ENCODE data around the gene PFKP. TPM values are rescaled to one million over a fixed set of nuclear protein-coding genes. Genes with fewer than 3 reads are reported as not detected.
A peak's percentile ranks its signal among the peaks of the same experiment; 100 is the strongest.

The PFKP gene
- 100 to 1,000 TPM; 104 to 116 TPM for total RNA-seq
- long read RNA-seq, transcript PFKP-203 (22 exons, 2,654 nt), result major isoform, 199 of 286 reads
- long read RNA-seq, partial matches to known transcripts, result 62 of 286 reads
- long read RNA-seq, other reads (novel, unspliced or antisense), result 23 of 286 reads

GRCh38 chr10:3067118-3067858 lies at the start of gene PFKP:
TSS of gene PFKP (plus strand) at chr10:3067548. CDS start at chr10:3067596, 48 bp downstream.
- intact Hi-C loops (cut with DNase I, micrococcal nuclease), result no loop called here
- DNase-seq, result peak; percentile 53 to 75
- peak; percentile 59 for ATAC-seq

DNA sequence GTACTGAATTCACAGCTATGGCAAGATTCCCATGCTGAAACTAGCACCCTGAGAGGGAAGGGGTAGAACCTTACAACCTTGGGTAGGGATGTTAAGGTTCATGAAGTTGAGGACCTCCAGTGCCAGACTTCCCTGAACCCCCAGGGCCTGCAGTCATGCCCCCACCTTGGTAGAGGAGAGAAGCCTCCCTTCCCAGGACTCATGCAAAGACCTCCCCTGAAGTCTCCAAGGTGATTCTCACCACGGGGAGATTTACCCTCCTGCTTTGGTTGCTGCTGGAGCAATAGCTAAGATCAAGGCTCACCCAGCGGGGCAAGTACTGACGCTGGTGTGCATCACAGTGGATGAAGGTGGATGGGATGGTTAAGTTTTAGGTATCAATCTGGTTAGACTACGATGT lies 49.1 kb upstream of the PFKP start:
- no peak for ATAC-seq
- intact Hi-C loops (cut with DNase I, micrococcal nuclease), result no loop called here

DNA sequence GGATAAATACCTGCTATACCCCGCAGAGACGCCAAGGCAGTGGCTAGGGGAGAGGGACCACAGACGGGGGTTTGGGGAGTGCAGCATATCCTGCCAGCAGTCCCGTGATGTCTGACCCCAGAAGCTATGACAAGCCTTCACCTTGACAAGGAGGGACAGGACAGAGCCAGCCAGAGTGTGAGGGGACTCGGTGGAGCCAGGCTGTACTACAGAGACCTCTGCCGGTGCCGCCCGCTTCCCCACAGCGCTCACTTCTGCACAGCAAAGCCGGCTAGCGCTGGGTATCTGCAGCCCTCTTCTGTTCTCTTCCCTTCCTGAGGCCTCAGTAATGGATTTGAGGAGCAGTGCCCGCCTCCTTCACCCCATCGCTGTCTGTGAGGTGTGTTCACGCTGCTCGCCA lies 47.0 kb upstream of the PFKP start:
- DNase-seq (no peak), ATAC-seq (no peak)
- intact Hi-C loops (cut with DNase I, micrococcal nuclease), result no loop called here

More for the DNA sequence above, 49.1 kb upstream of the PFKP start:
- no peak for DNase-seq

- ATAC-seq (no peak), DNase-seq (no peak)
- intact Hi-C loops (cut with DNase I, micrococcal nuclease), result no loop called here
These were observed 46.5 kb upstream of the PFKP start for GRCh38 chr10:3020881-3021280.

- DNase-seq, result no peak
- no peak for ATAC-seq
- intact Hi-C loops (cut with DNase I, micrococcal nuclease), result no loop called here
These were observed 45.3 kb upstream of the PFKP start for GRCh38 chr10:3022027-3022426.

- ATAC-seq (no peak), DNase-seq (no peak)
- intact Hi-C loops (cut with DNase I, micrococcal nuclease), result no loop called here
These were observed 43.5 kb upstream of the PFKP start for GRCh38 chr10:3023892-3024291.

DNA sequence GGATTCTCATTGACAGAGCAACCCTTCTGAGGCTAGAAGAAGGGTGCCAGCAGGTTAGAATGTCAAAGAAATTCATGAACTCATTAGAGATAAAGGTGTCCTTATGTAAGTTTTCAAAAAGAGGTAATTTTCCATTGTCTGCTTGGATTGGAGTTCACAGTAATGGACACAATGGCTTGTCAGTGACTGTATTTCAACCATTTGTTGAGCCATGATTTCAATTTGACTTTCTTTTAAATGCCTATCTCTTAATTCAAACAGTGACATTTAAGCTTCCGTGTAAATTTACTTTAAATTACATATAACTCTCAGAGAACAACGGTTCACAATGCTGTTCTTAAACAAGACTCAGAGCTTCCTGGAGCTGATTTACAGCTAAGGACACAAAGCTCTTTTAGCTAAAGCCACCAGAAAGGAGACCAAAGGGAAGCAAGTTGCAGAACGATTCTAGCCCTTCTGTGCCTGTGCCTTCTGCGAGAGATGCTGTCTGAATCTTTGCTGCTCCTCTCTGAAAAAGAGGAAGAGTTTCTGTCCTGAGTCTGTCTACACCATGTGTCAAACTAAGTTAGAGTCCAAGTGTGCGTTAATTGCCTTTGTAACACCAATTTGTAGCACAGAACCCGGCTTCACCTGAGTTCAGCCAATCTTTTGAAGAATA lies 42.2 kb upstream of the PFKP start:
- ATAC-seq (no peak), DNase-seq (no peak)
- intact Hi-C loops (cut with DNase I, micrococcal nuclease), result no loop called here

GRCh38 chr10:3027866-3028265 lies 39.5 kb upstream of the PFKP start:
- intact Hi-C loops (cut with DNase I, micrococcal nuclease), result no loop called here
- ATAC-seq (no peak), DNase-seq (no peak)

- DNase-seq (no peak), ATAC-seq (no peak)
- intact Hi-C loops (cut with DNase I, micrococcal nuclease), result no loop called here
These were observed 38.9 kb upstream of the PFKP start for GRCh38 chr10:3028441-3028840.

DNA sequence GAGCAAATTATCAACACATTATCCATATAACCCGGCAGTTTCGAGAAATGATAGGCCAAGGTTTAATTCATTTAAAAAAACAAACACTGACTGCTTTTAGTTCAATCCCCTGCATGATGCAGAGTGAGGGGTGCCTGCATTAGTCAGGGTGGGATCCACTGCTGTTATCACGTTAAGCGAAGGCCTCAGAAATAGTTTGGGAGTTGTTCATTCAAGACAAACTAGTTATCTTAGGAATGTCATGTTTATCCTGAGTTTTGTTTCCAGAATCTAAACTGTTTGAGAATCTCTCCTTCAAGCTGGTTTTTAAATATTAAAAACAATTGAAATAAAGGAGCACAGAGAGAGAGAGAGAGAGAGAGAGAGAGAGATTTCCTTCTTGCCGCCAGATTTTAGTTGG lies 36.6 kb upstream of the PFKP start:
- intact Hi-C loops (cut with DNase I, micrococcal nuclease), result no loop called here
- ATAC-seq (no peak), DNase-seq (no peak)

- ATAC-seq (no peak), DNase-seq (no peak)
- intact Hi-C loops (cut with DNase I, micrococcal nuclease), result no loop called here
These were observed 35.9 kb upstream of the PFKP start for GRCh38 chr10:3031490-3031889.

DNA sequence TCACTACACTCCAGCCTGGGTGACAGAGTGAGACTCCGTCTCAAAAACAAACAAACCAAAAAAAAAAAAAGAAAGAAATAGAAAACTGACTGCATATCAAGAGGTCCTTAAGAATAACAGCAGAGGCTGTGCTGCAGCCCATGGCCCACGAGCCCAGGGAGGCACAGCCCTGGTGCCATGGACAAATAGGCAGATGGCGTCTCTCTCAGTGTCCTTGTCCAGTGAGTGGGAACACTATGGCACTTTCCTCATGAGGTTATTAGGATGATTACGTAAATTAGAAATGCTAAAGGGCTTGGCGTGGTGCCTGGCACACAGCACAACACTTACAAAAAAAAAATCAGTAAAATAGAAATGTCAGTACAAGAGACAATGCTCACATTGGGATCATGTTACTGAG lies 33.4 kb upstream of the PFKP start:
- ATAC-seq, result no peak
- no peak for DNase-seq
- intact Hi-C loops (cut with DNase I, micrococcal nuclease), result no loop called here

DNA sequence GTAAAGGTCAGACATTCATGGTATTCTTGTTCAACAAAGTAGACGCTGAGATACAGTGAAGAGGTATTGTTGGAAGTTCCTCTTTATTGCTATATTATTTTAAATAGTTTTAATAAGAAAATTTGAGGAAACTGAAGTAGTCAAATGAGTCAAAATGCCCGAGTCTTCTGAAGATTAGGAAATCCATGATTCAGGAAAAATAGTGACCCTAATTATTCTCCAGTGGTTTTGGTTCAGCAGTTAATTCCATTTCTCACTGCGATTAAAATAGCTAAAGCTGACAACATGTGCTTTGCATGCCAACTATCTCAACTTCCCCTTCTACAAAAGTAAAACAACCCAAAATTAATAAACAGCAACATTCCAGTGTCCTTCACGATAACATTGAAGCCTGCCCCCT lies 32.7 kb upstream of the PFKP start:
- intact Hi-C loops (cut with DNase I, micrococcal nuclease), result no loop called here
- DNase-seq (no peak), ATAC-seq (no peak)

DNA sequence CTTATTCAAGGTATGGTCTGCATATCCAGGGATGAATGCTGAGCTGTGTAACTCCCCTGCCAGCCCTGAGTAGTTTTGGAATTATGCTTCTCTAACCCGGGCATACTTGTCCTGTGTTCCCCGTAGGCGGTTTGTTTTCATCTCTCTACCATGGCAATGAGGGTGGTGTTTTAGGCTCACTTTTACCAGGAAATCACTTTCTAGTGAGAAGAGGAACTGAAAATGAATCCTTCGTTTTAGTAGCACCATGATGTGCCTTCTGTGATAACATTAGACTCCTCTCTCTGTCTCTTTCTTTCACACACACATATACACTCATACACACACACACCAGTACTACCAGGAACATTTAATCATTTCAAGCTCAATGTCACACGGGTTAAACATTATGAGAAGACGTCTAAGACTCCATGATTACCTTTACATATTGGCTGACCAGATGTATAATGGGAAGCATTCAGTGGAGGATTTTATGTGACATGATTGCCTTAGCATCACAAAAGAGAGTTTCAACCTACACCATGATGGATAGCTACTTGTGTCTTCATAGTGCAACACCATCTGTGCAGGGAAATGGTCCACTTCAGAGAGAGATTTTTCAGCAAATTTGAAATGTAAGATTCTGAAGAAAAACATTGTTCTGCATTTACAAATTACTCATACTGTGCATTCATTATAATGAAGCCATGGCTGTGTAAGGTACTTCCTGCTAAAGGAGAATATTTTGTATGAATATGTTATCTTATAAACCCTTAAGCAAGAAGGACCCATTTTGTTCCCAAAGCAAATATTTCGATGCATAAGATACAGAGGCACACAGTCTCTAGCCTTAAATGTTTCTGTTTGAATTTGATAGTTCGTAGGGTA lies 31.0 kb upstream of the PFKP start:
- intact Hi-C loops (cut with DNase I, micrococcal nuclease), result no loop called here
- DNase-seq, result no peak
- ATAC-seq, result no peak

DNA sequence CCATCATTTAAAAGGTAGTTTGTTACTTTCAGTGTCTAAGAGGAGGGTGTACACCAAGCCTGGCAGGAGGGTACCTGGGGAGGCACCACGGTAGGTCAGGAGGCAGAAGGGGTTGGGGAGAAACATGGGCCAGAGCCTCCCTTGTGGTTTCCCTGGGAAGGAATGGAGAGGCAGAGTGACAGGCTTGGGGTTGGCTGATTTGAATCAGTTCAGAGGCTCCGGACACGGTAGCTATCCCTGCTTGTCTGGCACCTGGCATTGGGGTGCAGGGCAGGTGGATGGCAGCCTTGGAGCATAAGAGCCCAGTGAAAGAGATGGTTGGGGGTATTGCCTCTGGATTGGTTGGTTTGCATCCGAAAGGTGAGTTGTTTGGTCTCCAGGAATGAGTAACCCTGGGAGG lies 30.2 kb upstream of the PFKP start:
- DNase-seq (no peak), ATAC-seq (no peak)
- intact Hi-C loops (cut with DNase I, micrococcal nuclease), result no loop called here

GRCh38 chr10:3040069-3040468 lies 27.3 kb upstream of the PFKP start:
- DNase-seq (no peak), ATAC-seq (no peak)
- intact Hi-C loops (cut with DNase I, micrococcal nuclease), result loop anchor here in 1 of 2 donors (10.0 kb wide), 1 partner anchor 115 kb away; no protein-coding TSS in a partner anchor

DNA sequence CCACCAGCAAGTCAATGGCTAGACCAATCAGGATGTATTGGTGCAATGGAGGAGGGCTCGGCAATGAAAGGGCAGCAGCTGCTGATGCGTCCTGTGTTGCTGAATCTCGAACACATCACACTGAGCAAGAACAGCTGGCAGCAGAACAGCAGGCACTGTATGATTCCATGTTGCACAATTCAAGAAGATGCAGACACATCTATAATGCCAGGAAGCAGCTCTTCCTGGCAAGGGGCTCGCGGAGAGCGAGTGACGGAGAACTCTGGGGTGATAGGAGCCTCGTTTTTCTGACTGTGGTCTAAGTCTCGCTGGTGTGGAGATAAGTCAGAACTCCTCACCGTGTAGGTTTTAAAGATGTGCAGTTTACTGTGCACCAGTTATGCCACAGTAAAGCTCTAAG lies 24.8 kb upstream of the PFKP start:
- ATAC-seq (no peak), DNase-seq (no peak)
- intact Hi-C loops (cut with DNase I, micrococcal nuclease), result loop anchor here in 1 of 2 donors (10.0 kb wide), 1 partner anchor 118 kb away; no protein-coding TSS in a partner anchor

- ATAC-seq (peak; percentile 91), DNase-seq (peak; percentile 55 to 77)
- intact Hi-C loops (cut with DNase I, micrococcal nuclease), result loop anchor here in 1 of 2 donors (10.0 kb wide), 1 partner anchor 119 kb away; no protein-coding TSS in a partner anchor
These were observed 23.6 kb upstream of the PFKP start for GRCh38 chr10:3043512-3044368.

All from left colon (tissue), 2 donors.